ENCODE results near the gene FOXQ1. TPM values are rescaled to one million over a fixed set of nuclear protein-coding genes. Genes with fewer than 3 reads are reported as not detected.

The FOXQ1 gene
- total RNA-seq, 2 experiments from 2014 or later: not detected

DNA sequence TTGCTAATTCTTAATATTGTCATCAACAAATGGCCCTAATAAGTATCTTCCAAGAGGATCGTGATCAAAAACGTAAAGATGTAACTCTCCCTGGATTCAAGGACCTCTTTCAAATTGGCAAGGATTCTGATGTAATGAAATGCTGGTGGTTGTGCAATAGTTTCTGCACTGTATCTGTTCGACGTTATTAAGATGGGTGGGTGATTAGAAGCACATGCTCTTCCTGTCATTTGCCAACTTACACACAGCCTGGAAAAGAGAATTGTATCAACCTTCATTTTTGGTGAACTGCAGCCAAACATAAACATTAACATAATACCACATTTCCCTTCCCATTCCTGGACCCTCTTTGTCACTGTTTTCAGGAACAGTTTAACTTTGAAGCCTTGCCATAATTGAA lies 9.8 kb downstream of the FOXQ1 start:
- DNase-seq (no peak), ATAC-seq (ENCODE audit: low read depth) (no peak)
- Mint-ChIP-seq H3K36me3 (no peaks in the 10 kb centered on the region), H3K27me3 (peaks cover 20% of the 10 kb centered on the region), H3K4me1 (no peaks in the 10 kb centered on the region), H3K4me3 (no peak overlapping the region), H3K27ac (no peak overlapping the region), H3K9me3 (no peaks in the 10 kb centered on the region)
- POLR2A ChIA-PET: no interaction called here

DNA sequence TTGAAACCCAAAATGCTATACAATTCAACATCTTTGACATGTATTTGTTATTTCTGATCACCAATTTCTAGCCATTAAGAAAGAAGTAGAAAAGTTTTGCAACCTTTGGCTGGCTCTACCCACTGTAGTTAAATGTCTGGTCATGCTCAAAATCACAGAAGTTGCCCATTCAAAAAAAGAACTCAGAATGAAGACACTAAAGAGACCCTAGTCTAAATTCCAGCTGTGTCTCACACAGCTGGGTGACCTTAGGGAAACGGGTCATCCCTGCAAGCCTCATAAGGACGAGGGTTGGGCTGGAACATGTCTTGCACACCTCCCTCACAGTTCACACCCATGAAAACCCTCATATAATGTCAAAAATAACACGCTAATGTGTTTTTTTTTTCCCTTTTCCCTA lies 10.3 kb downstream of the FOXQ1 start:
- peaks cover 20% of the 10 kb centered on the region for H3K27me3 Mint-ChIP-seq
- no peak overlapping the region for H3K4me3 Mint-ChIP-seq
- H3K36me3 Mint-ChIP-seq: no peaks in the 10 kb centered on the region
- ATAC-seq (ENCODE audit: low read depth): no peak
- H3K9me3 Mint-ChIP-seq: no peaks in the 10 kb centered on the region
- POLR2A ChIA-PET: no interaction called here
- no peak for DNase-seq
- H3K27ac Mint-ChIP-seq: no peak overlapping the region
- no peaks in the 10 kb centered on the region for H3K4me1 Mint-ChIP-seq

DNA sequence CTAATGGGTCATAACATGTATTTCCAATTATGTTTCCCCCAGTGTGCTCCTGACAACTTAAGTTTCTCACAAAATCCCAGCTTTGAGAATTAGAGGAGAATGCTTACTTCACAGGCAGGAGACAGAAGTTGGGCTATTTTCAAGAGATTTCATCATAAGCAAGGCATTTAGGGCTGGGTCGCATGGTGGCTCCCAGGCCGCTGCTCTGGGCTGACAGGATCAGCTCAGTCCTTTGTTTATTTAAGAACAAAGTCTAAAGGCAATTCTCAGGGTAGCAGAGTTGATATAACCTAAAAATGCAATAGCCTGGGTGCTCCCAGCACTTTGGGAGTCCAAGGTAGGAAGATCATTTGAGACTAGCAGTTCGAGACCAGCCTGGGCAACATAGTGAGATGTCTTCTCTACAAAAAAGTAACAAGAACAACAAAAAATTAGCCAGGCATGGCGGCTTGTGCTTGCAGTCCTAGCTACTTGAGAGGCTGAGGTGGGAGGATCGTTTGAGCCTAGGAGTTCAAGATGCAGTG lies 10.9 kb downstream of the FOXQ1 start:
- no peak overlapping the region for H3K4me3 Mint-ChIP-seq
- POLR2A ChIA-PET: no interaction called here
- no peaks in the 10 kb centered on the region for H3K36me3 Mint-ChIP-seq
- H3K4me1 Mint-ChIP-seq: no peaks in the 10 kb centered on the region
- peaks cover 20% of the 10 kb centered on the region for H3K27me3 Mint-ChIP-seq
- no peak for ATAC-seq (ENCODE audit: low read depth)
- no peaks in the 10 kb centered on the region for H3K9me3 Mint-ChIP-seq
- no peak for DNase-seq
- H3K27ac Mint-ChIP-seq: no peak overlapping the region

DNA sequence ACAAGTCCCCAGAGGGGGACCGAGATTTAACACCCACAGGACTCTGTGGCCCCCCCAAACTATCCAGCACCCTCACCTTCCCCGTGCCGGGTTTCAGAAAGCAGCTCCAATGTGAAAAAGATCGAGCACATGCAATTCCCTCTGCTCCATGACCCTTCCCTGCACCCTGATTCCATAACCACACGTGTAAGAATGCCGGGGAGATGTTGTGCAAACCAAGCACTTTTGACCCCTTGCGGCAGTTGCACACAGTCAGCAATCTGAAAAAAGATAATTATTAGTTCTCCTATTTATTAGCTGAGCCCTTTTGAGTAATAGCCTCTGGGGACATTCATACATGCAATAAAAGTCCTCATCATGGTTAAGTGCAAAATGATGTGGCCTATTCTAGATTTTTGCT lies 13.0 kb downstream of the FOXQ1 start:
- DNase-seq: no peak
- H3K36me3 Mint-ChIP-seq: no peaks in the 10 kb centered on the region
- H3K4me1 Mint-ChIP-seq: no peaks in the 10 kb centered on the region
- POLR2A ChIA-PET: no interaction called here
- no peak overlapping the region for H3K27ac Mint-ChIP-seq
- no peak for ATAC-seq (ENCODE audit: low read depth)
- no peak overlapping the region for H3K4me3 Mint-ChIP-seq
- H3K27me3 Mint-ChIP-seq: peaks cover 22% of the 10 kb centered on the region
- H3K9me3 Mint-ChIP-seq: no peaks in the 10 kb centered on the region

DNA sequence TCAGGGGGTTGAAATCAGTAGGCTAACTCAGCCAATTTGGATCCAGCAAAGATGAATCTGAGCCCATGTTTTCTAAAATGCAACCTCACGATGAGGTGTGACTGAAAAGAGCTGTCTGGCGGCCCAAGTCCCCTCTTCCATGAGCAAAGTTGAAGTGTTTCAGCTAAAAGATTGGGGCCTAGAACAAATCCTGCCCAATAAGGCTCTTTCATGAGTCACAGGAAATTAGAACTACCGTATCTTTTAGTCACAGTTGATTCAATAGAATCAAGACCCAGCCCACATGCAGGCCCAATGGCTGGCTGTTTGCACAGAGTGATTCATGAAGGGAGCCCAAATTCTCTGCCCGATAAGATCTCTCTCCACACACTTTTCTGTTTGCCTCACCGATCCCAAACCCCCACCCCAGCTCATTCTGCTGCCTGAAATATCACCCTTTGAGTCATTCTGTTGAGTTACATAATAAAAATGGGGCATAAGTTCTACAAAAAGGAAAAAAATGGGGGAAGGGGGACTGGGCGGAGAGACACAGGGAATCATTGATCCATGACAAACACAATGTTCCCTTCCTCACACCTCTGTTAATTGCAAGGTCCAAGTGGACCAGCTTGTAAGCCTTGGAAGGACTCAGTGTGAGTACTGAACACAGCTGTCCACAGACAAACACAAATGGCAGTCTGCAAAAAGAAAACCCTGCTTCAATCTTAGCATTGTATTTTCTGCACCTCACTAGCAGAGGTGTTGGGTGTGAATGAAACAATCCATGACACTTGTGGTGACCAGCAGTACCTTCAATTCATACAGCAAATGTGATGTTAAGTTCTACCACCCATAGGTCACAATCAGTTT lies 13.8 kb downstream of the FOXQ1 start:
- Mint-ChIP-seq H3K27ac (no peak overlapping the region), H3K4me1 (no peaks in the 10 kb centered on the region), H3K4me3 (no peak overlapping the region), H3K9me3 (peaks cover 5% of the 10 kb centered on the region), H3K27me3 (peaks cover 22% of the 10 kb centered on the region), H3K36me3 (no peaks in the 10 kb centered on the region)
- no peak for DNase-seq
- ATAC-seq (ENCODE audit: low read depth): no peak
- POLR2A ChIA-PET: no interaction called here

DNA sequence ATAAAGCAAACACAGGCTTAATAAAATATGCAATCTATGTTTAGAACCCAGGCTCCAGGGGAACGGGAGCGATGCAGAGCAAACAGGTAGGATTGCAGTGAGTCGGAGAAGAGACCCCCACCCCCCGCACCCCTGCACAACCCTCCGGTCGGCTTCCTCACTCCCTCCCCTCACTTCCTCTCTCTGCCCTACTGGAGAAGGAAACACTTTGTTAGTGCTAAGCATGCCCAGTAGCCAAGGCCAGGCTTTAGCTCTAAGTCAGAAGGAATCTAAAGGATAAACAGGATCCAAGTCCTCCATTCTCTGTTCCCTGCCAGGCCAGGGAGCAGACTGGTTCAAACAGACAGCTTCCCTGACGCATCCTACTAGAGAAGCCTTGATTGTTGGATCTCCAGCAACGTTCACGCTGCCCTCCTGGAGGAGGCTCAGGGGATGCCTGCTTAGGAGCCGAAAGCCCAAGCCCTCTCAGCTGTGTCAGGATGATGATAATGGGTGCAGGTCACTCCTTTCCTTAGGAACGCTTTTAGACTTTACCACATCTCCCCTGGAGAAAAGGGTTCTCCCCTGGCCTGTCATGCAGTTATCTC lies 14.7 kb downstream of the FOXQ1 start:
- no peak for ATAC-seq (ENCODE audit: low read depth)
- no peak overlapping the region for H3K27ac Mint-ChIP-seq
- H3K27me3 Mint-ChIP-seq: peaks cover 22% of the 10 kb centered on the region
- peaks cover 5% of the 10 kb centered on the region for H3K9me3 Mint-ChIP-seq
- DNase-seq: no peak
- no peaks in the 10 kb centered on the region for H3K36me3 Mint-ChIP-seq
- H3K4me1 Mint-ChIP-seq: no peaks in the 10 kb centered on the region
- POLR2A ChIA-PET: no interaction called here
- H3K4me3 Mint-ChIP-seq: no peak overlapping the region

DNA sequence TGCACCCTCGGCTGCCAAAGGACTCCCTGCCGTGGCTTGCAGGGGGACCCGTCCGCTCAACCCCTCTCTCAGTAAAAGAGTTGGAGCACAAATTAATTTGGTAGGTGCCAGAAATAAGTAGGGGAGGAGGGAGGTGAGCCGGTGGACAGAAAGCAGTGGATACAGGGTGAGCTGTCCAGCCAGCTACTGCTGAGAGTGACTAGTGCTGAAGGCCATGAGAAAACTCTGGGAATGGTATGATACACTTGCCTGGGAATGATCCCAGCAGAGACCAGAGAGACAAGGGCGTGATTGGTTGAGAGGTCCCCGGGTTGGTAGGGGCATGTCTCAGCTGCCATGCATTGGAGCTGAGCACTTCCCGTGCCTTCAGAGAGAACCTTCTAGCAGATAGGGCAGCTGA lies 15.7 kb downstream of the FOXQ1 start:
- ATAC-seq (ENCODE audit: low read depth) (no peak), DNase-seq (no peak)
- Mint-ChIP-seq H3K27ac (no peak overlapping the region), H3K27me3 (peaks cover 18% of the 10 kb centered on the region), H3K4me3 (no peak overlapping the region), H3K9me3 (peaks cover 5% of the 10 kb centered on the region), H3K4me1 (no peaks in the 10 kb centered on the region), H3K36me3 (no peaks in the 10 kb centered on the region)
- POLR2A ChIA-PET: no interaction called here

DNA sequence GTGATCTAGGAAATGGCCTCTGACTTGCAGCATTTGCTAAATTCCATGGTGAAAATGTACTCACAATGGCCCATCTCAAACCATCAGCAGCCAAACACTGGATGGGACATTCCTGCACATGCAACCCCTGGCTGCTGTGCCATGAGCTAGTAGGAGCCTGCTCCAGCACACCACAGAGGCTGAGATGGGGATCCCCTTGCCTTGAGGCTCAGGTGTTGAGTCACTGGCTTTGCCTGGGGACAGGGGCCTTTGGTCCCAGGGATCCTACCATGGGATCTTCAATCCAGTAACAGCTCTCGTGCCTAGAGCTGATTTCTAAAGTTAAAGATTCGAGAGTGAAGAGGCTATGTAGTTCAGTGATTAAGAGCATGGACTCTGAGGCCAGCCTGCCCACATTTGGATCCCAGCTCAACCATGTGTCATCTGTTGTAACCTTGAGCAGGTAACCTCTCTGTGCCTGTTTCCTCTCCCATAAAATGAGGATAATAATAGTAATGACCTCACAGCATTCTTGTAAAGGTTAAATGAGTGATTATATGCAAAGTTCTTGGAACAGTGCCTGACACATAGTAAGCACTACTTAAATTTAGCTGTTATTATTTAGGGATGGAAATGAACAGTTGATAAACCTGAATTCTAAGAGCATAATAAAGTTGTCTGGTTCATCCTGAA lies 16.4 kb downstream of the FOXQ1 start:
- peaks cover 19% of the 10 kb centered on the region for H3K27me3 Mint-ChIP-seq
- H3K27ac Mint-ChIP-seq: no peak overlapping the region
- no peak for ATAC-seq (ENCODE audit: low read depth)
- H3K4me1 Mint-ChIP-seq: no peaks in the 10 kb centered on the region
- no peak for DNase-seq
- no peak overlapping the region for H3K4me3 Mint-ChIP-seq
- POLR2A ChIA-PET: no interaction called here
- no peaks in the 10 kb centered on the region for H3K36me3 Mint-ChIP-seq
- H3K9me3 Mint-ChIP-seq: peaks cover 5% of the 10 kb centered on the region

DNA sequence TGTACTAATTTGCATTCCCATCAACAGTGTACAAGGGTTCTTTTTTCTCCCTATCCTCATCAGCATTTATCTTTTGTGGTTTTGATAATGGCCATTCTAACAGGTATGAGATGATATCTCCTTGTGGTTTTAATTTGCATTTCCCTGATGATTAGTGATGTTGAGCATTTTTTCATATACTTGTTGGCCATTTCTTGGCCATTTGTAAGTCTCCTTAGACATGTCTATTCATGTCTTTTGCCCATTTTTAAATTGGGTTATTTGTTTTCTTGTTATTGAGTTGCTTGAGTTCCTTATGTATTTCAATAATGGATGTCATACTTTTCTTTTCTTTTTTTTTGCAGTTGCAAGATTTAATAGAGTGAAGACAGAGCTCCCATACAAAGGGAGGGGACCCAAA lies 17.8 kb downstream of the FOXQ1 start:
- POLR2A ChIA-PET: no interaction called here
- peaks cover 27% of the 10 kb centered on the region for H3K27me3 Mint-ChIP-seq
- H3K27ac Mint-ChIP-seq: no peak overlapping the region
- H3K9me3 Mint-ChIP-seq: peaks cover 5% of the 10 kb centered on the region
- H3K36me3 Mint-ChIP-seq: no peaks in the 10 kb centered on the region
- DNase-seq (no peak), ATAC-seq (ENCODE audit: low read depth) (no peak)
- H3K4me1 Mint-ChIP-seq: no peaks in the 10 kb centered on the region
- H3K4me3 Mint-ChIP-seq: no peak overlapping the region

DNA sequence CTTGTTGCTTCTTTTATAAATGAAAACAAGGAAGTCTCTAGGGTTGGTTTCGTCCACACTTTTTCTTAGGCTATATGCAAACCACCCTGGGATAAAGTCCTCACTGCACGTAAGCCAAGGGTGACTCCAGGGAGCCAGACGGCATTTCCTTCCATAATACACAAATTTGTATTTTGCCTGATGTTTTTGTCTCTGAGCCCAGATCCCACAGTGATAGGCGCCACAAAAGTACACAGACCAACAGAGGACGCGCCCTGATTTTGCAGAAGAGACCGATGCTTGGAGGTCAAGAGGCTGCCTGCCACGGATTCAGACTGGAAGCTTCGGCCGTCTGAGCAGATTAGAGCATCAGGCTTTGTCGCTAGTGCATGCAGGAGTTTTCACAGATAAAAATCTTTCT lies 22.8 kb downstream of the FOXQ1 start:
- H3K9me3 Mint-ChIP-seq: peaks cover 5% of the 10 kb centered on the region
- no peaks in the 10 kb centered on the region for H3K36me3 Mint-ChIP-seq
- ATAC-seq (ENCODE audit: low read depth): no peak
- H3K4me3 Mint-ChIP-seq: no peak overlapping the region
- no peaks in the 10 kb centered on the region for H3K4me1 Mint-ChIP-seq
- POLR2A ChIA-PET: interaction anchor here (0.6 kb wide), 1 partner anchor 182 kb away, joined by 4 read pairs; no protein-coding TSS in a partner anchor
- DNase-seq: no peak
- no peak overlapping the region for H3K27ac Mint-ChIP-seq
- peaks cover 26% of the 10 kb centered on the region for H3K27me3 Mint-ChIP-seq

DNA sequence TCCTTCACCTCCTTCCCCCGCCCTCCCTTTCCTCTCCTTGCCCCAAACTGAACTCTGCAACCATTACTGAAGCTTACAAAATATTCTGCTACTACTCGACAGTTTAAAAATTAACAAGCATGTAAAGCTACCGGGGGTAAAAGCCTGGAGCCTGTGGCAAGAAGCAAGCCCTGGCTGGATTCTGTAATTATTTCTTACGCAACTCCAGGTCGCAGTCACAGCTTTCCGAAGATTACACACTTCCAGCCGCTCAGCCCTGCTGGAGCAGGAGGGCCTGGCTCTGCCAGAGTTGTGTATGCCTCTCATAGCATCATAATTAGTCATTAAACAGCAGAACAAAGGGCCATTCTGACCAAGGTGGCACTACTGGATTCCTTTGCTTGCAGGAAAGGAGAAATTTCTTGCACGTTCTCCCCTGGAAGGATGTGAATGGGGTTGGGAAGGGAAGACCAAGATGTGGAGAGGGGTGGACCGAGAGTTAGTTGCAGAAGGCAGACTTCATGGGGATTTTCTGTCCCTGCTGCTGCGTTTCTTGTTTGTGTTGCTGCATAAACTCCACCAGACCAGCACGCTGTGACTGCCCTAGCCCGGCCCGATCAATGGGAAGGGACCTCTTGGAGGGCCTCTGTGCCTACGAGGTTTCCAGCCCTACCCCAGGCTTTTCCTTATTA lies 23.6 kb downstream of the FOXQ1 start:
- Mint-ChIP-seq H3K4me3 (no peak overlapping the region), H3K9me3 (peaks cover under 1% of the 10 kb centered on the region), H3K27ac (no peak overlapping the region), H3K36me3 (no peaks in the 10 kb centered on the region), H3K4me1 (no peaks in the 10 kb centered on the region), H3K27me3 (peaks cover 24% of the 10 kb centered on the region)
- DNase-seq: no peak
- POLR2A ChIA-PET: no interaction called here
- no peak for ATAC-seq (ENCODE audit: low read depth)

DNA sequence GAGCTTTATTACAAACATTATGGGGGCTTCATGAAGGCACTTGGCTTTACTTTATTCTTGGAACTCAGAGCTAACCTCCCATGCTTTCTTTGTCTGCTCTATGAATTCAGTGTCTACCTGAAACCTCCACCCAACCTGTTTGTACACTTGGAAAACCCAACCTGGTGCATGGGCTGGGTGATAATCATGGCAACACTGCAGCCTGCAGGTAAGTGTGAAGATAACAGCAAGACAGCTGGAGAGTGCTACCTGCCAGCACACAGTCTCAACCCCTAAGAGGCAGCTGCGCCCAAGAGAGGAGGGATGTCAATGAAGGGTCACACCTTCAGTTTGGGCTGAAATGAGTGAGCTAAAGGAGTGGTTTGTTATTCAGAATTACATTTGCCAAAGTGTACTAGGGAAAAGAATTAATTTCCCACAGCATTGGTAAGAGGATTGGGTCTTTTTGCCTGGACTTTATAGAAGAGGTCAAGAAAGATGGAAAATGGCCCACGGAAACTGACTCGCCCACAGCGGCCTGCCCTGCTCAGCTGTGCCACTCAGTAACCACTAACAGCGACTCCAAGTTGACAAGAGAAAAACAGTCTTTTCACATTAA lies 24.4 kb downstream of the FOXQ1 start:
- DNase-seq (no peak), ATAC-seq (ENCODE audit: low read depth) (no peak)
- H3K36me3 Mint-ChIP-seq: no peaks in the 10 kb centered on the region
- POLR2A ChIA-PET: no interaction called here
- no peak overlapping the region for H3K4me3 Mint-ChIP-seq
- H3K4me1 Mint-ChIP-seq: no peaks in the 10 kb centered on the region
- H3K9me3 Mint-ChIP-seq: no peaks in the 10 kb centered on the region
- H3K27me3 Mint-ChIP-seq: peaks cover 24% of the 10 kb centered on the region
- H3K27ac Mint-ChIP-seq: no peak overlapping the region

DNA sequence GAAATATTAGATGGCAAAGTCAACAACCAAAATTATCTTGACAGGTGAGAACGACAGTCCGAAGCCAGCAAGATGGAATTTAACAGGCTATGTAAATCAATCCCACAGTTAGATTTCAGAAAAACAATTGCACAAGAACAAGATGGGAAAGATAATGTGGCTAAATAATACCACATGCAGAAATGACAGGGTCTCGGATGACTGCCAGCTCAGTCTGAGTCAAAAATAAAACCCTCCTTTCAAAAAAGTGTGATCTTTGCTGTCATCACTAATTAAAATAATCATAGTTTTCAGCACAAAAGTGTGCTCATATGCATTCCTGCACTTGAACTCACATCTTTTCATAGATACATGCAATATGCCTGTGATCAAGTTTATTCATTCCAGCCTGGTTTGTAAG lies 25.9 kb downstream of the FOXQ1 start:
- Mint-ChIP-seq H3K9me3 (no peaks in the 10 kb centered on the region), H3K36me3 (no peaks in the 10 kb centered on the region), H3K4me3 (no peak overlapping the region), H3K27ac (no peak overlapping the region), H3K4me1 (no peaks in the 10 kb centered on the region), H3K27me3 (peaks cover 28% of the 10 kb centered on the region)
- DNase-seq (no peak), ATAC-seq (ENCODE audit: low read depth) (no peak)
- POLR2A ChIA-PET: no interaction called here

All from activated naive CD8-positive, alpha-beta T cell treated with anti-CD3 and anti-CD28 coated beads, Interleukin-2, amount 10 ng/mL, durations not matched to agents 7 days and 5 days (primary cell).